Mammary epithelial cell (primary cell): ENCODE measurements around the gene STK32B.

ENCODE experiments used
- CTCF ChIP-seq, 2 donors: IDR thresholded peaks in 1 of 2; conservative IDR thresholded peaks in 1 of 2; 2 replicates each; pipeline ENCODE4 v1.5.1; 2011 to 2012; ENCODE audit warnings: inconsistent platforms in 2 of 2, low read length in 2 of 2, mild to moderate bottlenecking in 2 of 2, control low read depth in 1 of 2, low read depth in 1 of 2; ENCODE audit not compliant: insufficient read depth in 1 of 2; ENCODE audit errors: extremely low read depth in 1 of 2
- EZH2 ChIP-seq: IDR thresholded peaks from 2 replicates; pipeline ENCODE4 v1.6.1; 2012; ENCODE audit warnings: low read length, inconsistent platforms, borderline replicate concordance

GRCh38 chr4:5212255-5213013 lies 161.2 kb downstream of the STK32B start:
- TF ChIP-seq CTCF (conservative IDR thresholded peaks at IDR 0.05 in 1 of 2, IDR thresholded peaks at IDR 0.05 in 1 of 2; ENCODE audit: extremely low read depth in 1 of 2, insufficient read depth in 1 of 2, low read depth in 1 of 2, low read length in 2 of 2) = no peak
- TF ChIP-seq EZH2 = no peak
